Neural progenitor cell (in vitro differentiated cells): Measurements from ENCODE around the gene KIAA1210. TPM values are rescaled to one million over a fixed set of nuclear protein-coding genes. Genes with fewer than 3 reads are reported as not detected.

Source experiments
- DNase-seq: peaks from one replicate; pipeline ENCODE4 v3.0.0-alpha.2; 2016; ENCODE audit warnings: low spot score
- H2AFZ ChIP-seq: fragments of 200-600 bp; sonication (generic); replicated peaks from 2 replicates; pipeline ENCODE4 v1.6.1; 2016; ENCODE audit warnings: antibody characterized with exemption
- H3F3A ChIP-seq: fragments of 200-600 bp; sonication (generic); 2 replicates; pipeline ENCODE4 v1.6.1; 2016; ENCODE audit warnings: antibody characterized with exemption, low read depth
- H3K27ac ChIP-seq: fragments of 200-600 bp; sonication (generic); 2 replicates; pipeline ENCODE4 v1.5.1; 2016; ENCODE audit warnings: mild to moderate bottlenecking
- H3K27me3 ChIP-seq: fragments of 200-600 bp; sonication (generic); 2 replicates; pipeline ENCODE4 v1.6.1; 2016; ENCODE audit warnings: mild to moderate bottlenecking, moderate library complexity
- H3K36me3 ChIP-seq: fragments of 200-600 bp; sonication (generic); 2 replicates; pipeline ENCODE4 v1.5.1; 2016
- H3K4me1 ChIP-seq: fragments of 200-600 bp; sonication (generic); 2 replicates; pipeline ENCODE4 v1.6.1; 2016; ENCODE audit warnings: mixed run types
- H3K4me2 ChIP-seq: fragments of 200-600 bp; sonication (generic); 2 replicates; pipeline ENCODE4 v1.6.1; 2016
- H3K4me3 ChIP-seq: fragments of 200-600 bp; sonication (generic); 2 replicates; pipeline ENCODE4 v1.5.1; 2016
- H3K79me2 ChIP-seq: fragments of 200-600 bp; sonication (generic); 2 replicates; pipeline ENCODE4 v1.6.1; 2016; ENCODE audit warnings: low read depth
- H3K9ac ChIP-seq: fragments of 200-600 bp; sonication (generic); 2 replicates; pipeline ENCODE4 v1.6.1; 2016
- H3K9me3 ChIP-seq: fragments of 200-600 bp; sonication (generic); 2 replicates; pipeline ENCODE4 v1.5.1; 2016; ENCODE audit warnings: low read depth
- H4K20me1 ChIP-seq: fragments of 200-600 bp; sonication (generic); 2 replicates; pipeline ENCODE4 v1.6.1; 2016; ENCODE audit warnings: low read depth
- H3K27ac Mint-ChIP-seq: 3 replicates; pipeline ENCODE4 v1.8.0; 2021; ENCODE audit warnings: mixed read lengths
- H3K27me3 Mint-ChIP-seq: 2 replicates; pipeline ENCODE4 v1.8.0; 2022; ENCODE audit warnings: low read depth, mild to moderate bottlenecking, inconsistent platforms, moderate library complexity, mixed read lengths; ENCODE audit not compliant: insufficient read depth
- H3K36me3 Mint-ChIP-seq: 3 replicates; pipeline ENCODE4 v1.8.0; 2021; ENCODE audit warnings: mixed read lengths
- H3K4me1 Mint-ChIP-seq: 3 replicates; pipeline ENCODE4 v1.8.0; 2021; ENCODE audit warnings: mixed read lengths
- H3K4me3 Mint-ChIP-seq: 3 replicates; pipeline ENCODE4 v1.8.0; 2021; ENCODE audit warnings: mild to moderate bottlenecking, moderate library complexity, mixed read lengths
- H3K9me3 Mint-ChIP-seq: 3 replicates; pipeline ENCODE4 v1.8.0; 2020; ENCODE audit warnings: mixed read lengths
- EZH2 ChIP-seq: fragments of 200-600 bp; sonication (generic); IDR thresholded peaks from 2 replicates; pipeline ENCODE4 v1.6.1; 2017; ENCODE audit warnings: antibody characterized with exemption, mild to moderate bottlenecking, moderate library complexity
- EZH2phosphoT487 ChIP-seq: fragments of 200-600 bp; sonication (generic); IDR thresholded peaks from 2 replicates; pipeline ENCODE4 v1.6.1; 2017; ENCODE audit warnings: antibody characterized with exemption
- total RNA-seq: library from RNA; depleted of rRNA; stranded (reverse); fragments of >200 nt; gene quantifications from 2 replicates; pipeline ENCODE4 v1.2.3, GENCODE V29; 2015; ENCODE audit warnings: low replicate concordance
- TF ChIP-seq, protein P1 (sequence below): fragments of 200-600 bp; sonication (generic); IDR thresholded peaks from 2 replicates; pipeline ENCODE4 v1.5.1; 2017; ENCODE audit warnings: antibody characterized with exemption, mild to moderate bottlenecking

The KIAA1210 gene
- total RNA-seq, 1 donor from 2014 or later, result not detected

GRCh38 chrX:119168104-119168503 is 40.5 kb upstream of the KIAA1210 start:
- Histone ChIP-seq H3K4me3 (no peak overlapping the region), H4K20me1 (no peaks in the 10 kb centered on the region), H2AFZ (no peak overlapping the region), H3K9me3 (peaks cover 3% of the 10 kb centered on the region), H3K36me3 (no peaks in the 10 kb centered on the region), H3K79me2 (no peaks in the 10 kb centered on the region), H3K27me3 (no peaks in the 10 kb centered on the region), H3K4me1 (no peaks in the 10 kb centered on the region), H3K27ac (no peak overlapping the region), H3K9ac (no peak overlapping the region), H3K4me2 (no peak overlapping the region), H3F3A (no peaks in the 10 kb centered on the region)
- Mint-ChIP-seq H3K4me1 (no peaks in the 10 kb centered on the region), H3K9me3 (peaks cover 3% of the 10 kb centered on the region), H3K27ac (no peak overlapping the region), H3K27me3 (no peaks in the 10 kb centered on the region), H3K36me3 (no peaks in the 10 kb centered on the region), H3K4me3 (no peak overlapping the region)
- TF ChIP-seq, protein P1, sequence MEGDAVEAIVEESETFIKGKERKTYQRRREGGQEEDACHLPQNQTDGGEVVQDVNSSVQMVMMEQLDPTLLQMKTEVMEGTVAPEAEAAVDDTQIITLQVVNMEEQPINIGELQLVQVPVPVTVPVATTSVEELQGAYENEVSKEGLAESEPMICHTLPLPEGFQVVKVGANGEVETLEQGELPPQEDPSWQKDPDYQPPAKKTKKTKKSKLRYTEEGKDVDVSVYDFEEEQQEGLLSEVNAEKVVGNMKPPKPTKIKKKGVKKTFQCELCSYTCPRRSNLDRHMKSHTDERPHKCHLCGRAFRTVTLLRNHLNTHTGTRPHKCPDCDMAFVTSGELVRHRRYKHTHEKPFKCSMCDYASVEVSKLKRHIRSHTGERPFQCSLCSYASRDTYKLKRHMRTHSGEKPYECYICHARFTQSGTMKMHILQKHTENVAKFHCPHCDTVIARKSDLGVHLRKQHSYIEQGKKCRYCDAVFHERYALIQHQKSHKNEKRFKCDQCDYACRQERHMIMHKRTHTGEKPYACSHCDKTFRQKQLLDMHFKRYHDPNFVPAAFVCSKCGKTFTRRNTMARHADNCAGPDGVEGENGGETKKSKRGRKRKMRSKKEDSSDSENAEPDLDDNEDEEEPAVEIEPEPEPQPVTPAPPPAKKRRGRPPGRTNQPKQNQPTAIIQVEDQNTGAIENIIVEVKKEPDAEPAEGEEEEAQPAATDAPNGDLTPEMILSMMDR, result no peak
- TF ChIP-seq EZH2phosphoT487, result no peak
- no peak for TF ChIP-seq EZH2
- no peak for DNase-seq

DNA sequence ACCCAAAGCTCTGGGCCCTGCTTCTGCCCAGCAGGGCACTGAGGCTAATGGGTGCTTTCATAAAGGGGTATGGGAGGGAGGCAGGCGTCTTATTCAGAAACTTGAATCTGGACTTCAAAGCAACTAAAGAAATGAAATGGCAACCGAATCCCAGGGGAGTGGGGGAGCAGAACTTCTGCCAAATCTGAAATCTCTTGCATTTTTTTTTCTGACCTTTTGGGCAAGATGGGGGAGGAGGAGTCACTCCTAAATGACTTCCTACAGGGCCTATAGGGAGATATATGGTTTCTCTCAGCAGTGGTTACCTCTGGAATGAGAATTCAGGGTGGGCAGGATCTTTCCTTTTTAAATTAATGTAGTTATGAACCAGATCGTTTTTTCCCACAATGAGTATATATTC is 30.6 kb upstream of the KIAA1210 start:
- no peak overlapping the region for H3K27ac Mint-ChIP-seq
- Histone ChIP-seq H4K20me1 (no peaks in the 10 kb centered on the region), H3K4me3 (no peak overlapping the region), H3K4me1 (no peaks in the 10 kb centered on the region), H3K27ac (no peak overlapping the region), H3K36me3 (no peaks in the 10 kb centered on the region), H3K9me3 (peaks cover under 1% of the 10 kb centered on the region), H3K79me2 (no peaks in the 10 kb centered on the region), H3K9ac (no peak overlapping the region), H3K4me2 (no peak overlapping the region), H3K27me3 (no peaks in the 10 kb centered on the region), H2AFZ (no peak overlapping the region), H3F3A (no peaks in the 10 kb centered on the region)
- no peak overlapping the region for H3K4me3 Mint-ChIP-seq
- no peak for DNase-seq
- TF ChIP-seq, protein P1, result no peak
- no peak for TF ChIP-seq EZH2
- no peak for TF ChIP-seq EZH2phosphoT487
- peaks cover 2% of the 10 kb centered on the region for H3K27me3 Mint-ChIP-seq
- H3K4me1 Mint-ChIP-seq, result no peaks in the 10 kb centered on the region
- peaks cover 13% of the 10 kb centered on the region for H3K9me3 Mint-ChIP-seq
- H3K36me3 Mint-ChIP-seq, result no peaks in the 10 kb centered on the region

GRCh38 chrX:119156241-119156640 is 28.6 kb upstream of the KIAA1210 start:
- Histone ChIP-seq H3K9me3 (no peaks in the 10 kb centered on the region), H3K27me3 (no peaks in the 10 kb centered on the region), H3K4me3 (no peak overlapping the region), H3K4me2 (no peak overlapping the region), H3K36me3 (no peaks in the 10 kb centered on the region), H3K79me2 (no peaks in the 10 kb centered on the region), H4K20me1 (no peaks in the 10 kb centered on the region), H3K4me1 (no peaks in the 10 kb centered on the region), H3K9ac (no peak overlapping the region), H3K27ac (no peak overlapping the region), H3F3A (no peaks in the 10 kb centered on the region), H2AFZ (no peak overlapping the region)
- H3K4me3 Mint-ChIP-seq, result no peak overlapping the region
- no peak overlapping the region for H3K27ac Mint-ChIP-seq
- H3K27me3 Mint-ChIP-seq, result peaks cover 5% of the 10 kb centered on the region
- peaks cover 8% of the 10 kb centered on the region for H3K9me3 Mint-ChIP-seq
- H3K36me3 Mint-ChIP-seq, result no peaks in the 10 kb centered on the region
- H3K4me1 Mint-ChIP-seq, result peaks cover 8% of the 10 kb centered on the region
- TF ChIP-seq EZH2phosphoT487 (no peak), EZH2 (no peak)
- TF ChIP-seq, protein P1, result no peak
- DNase-seq, result no peak
